Activated CD4-positive, alpha-beta T cell treated with anti-CD3 and anti-CD28 coated beads for 24 hours (primary cell): ENCODE data around the gene LRFN4.
A peak's percentile ranks its signal among the peaks of the same experiment; 100 is the strongest.

Experiments used
- DNase-seq, 2 donors: peaks; one replicate each; pipeline ENCODE4 v3.0.0-alpha.2; 2020; ENCODE audit warnings: low read depth in 2 of 2

LRFN4 gene

GRCh38 chr11:66870616-66871520, 14.0 kb downstream of the LRFN4 start:
- DNase-seq = no peak

GRCh38 chr11:66871521-66871901, 14.6 kb downstream of the LRFN4 start:
- DNase-seq = no peak

GRCh38 chr11:66874232-66874631, 17.4 kb downstream of the LRFN4 start:
- DNase-seq = no peak

- DNase-seq = no peak
These were observed 18.5 kb downstream of the LRFN4 start for GRCh38 chr11:66875378-66875777.

- no peak for DNase-seq
These were observed 20.9 kb downstream of the LRFN4 start for GRCh38 chr11:66877588-66878385.

- DNase-seq = no peak
These were observed 21.6 kb downstream of the LRFN4 start for GRCh38 chr11:66878474-66878873.

GRCh38 chr11:66879000-66879399, 22.1 kb downstream of the LRFN4 start:
- DNase-seq = no peak

- no peak for DNase-seq
These were observed 22.7 kb downstream of the LRFN4 start for GRCh38 chr11:66879583-66879982.

GRCh38 chr11:66879999-66880398, 23.1 kb downstream of the LRFN4 start:
- no peak for DNase-seq

- DNase-seq = no peak
These were observed 23.9 kb downstream of the LRFN4 start for GRCh38 chr11:66880496-66881450.

GRCh38 chr11:66881451-66881835, 24.6 kb downstream of the LRFN4 start:
- DNase-seq = no peak

GRCh38 chr11:66881927-66882452, 25.1 kb downstream of the LRFN4 start:
- DNase-seq = no peak

- no peak for DNase-seq
These were observed 25.7 kb downstream of the LRFN4 start for GRCh38 chr11:66882561-66883015.

- peak; percentile 28 to 61 for DNase-seq
These were observed 26.4 kb downstream of the LRFN4 start for GRCh38 chr11:66883016-66883965.

GRCh38 chr11:66884443-66884842, 27.6 kb downstream of the LRFN4 start:
- DNase-seq = no peak

- DNase-seq = no peak
These were observed 28.6 kb downstream of the LRFN4 start for GRCh38 chr11:66885469-66885868.

- DNase-seq = no peak
These were observed 29.1 kb downstream of the LRFN4 start for GRCh38 chr11:66885950-66886440.

- DNase-seq = no peak
These were observed 29.9 kb downstream of the LRFN4 start for GRCh38 chr11:66886671-66887221.

GRCh38 chr11:66887526-66887925, 30.7 kb downstream of the LRFN4 start:
- no peak for DNase-seq

GRCh38 chr11:66888282-66888681, 31.4 kb downstream of the LRFN4 start:
- no peak for DNase-seq
